ENCODE results near the gene ABCC3.
"Not testable (repeated sequence)": the region's sequence is repeated elsewhere in the genome, so short reads cannot be mapped to it uniquely, and the experiment has no call there.

The ABCC3 gene

GRCh38 chr17:50709053-50709452 is 74.4 kb downstream of the ABCC3 start:
- DNase-seq = not testable (repeated sequence)

GRCh38 chr17:50710025-50710424 is 75.3 kb downstream of the ABCC3 start:
- DNase-seq = no peak

- no peak for DNase-seq
These were observed 76.0 kb downstream of the ABCC3 start for GRCh38 chr17:50710650-50711049.

GRCh38 chr17:50712641-50713040 is 78.0 kb downstream of the ABCC3 start:
- no peak for DNase-seq

GRCh38 chr17:50715471-50715870 is 80.8 kb downstream of the ABCC3 start:
- DNase-seq = no peak

- DNase-seq = peak; percentile 91 to 93
These were observed 84.7 kb downstream of the ABCC3 start, which contains the start of gene LUC7L3 for GRCh38 chr17:50719144-50719923. TSS of gene LUC7L3 (plus strand) at chr17:50719603. CDS start at chr17:50719733, 130 bp downstream.

GRCh38 chr17:50719924-50720794 is 85.5 kb downstream of the ABCC3 start:
- no peak for DNase-seq

- DNase-seq = peak in 1 of 2 donors; percentile 44
These were observed 86.7 kb downstream of the ABCC3 start for GRCh38 chr17:50721194-50722010.

GRCh38 chr17:50722746-50723145 is 88.1 kb downstream of the ABCC3 start:
- no peak for DNase-seq

GRCh38 chr17:50724622-50725021 is 89.9 kb downstream of the ABCC3 start:
- DNase-seq = not testable (repeated sequence)

- DNase-seq = no peak
These were observed 91.3 kb downstream of the ABCC3 start for GRCh38 chr17:50725769-50726655.

GRCh38 chr17:50728112-50728429 is 93.4 kb downstream of the ABCC3 start:
- no peak for DNase-seq

- DNase-seq = no peak
These were observed 94.4 kb downstream of the ABCC3 start for GRCh38 chr17:50728881-50729765.

GRCh38 chr17:50731575-50732460 is 97.1 kb downstream of the ABCC3 start:
- no peak for DNase-seq

GRCh38 chr17:50735287-50735686 is 100.6 kb downstream of the ABCC3 start:
- DNase-seq = no peak

- no peak for DNase-seq
These were observed 102.5 kb downstream of the ABCC3 start for GRCh38 chr17:50737118-50737698.

GRCh38 chr17:50739098-50739497 is 104.4 kb downstream of the ABCC3 start:
- DNase-seq = no peak

Data from CD4-positive, alpha-beta T cell treated with Interleukin-1 beta for 1 hour (primary cell).